Measurements from ENCODE around the gene C1orf159. TPM values are rescaled to one million over a fixed set of nuclear protein-coding genes. Genes with fewer than 3 reads are reported as not detected.

C1orf159 gene
- total and polyA plus RNA-seq, 2 of the 8 experiments (the other 6 are each of a cell fraction or from before 2014, with no cell fraction given), result 10.0 to 10.9 TPM

- TF ChIP-seq CHD7 (IDR thresholded peaks at IDR 0.05; ENCODE audit: insufficient replicate concordance, low read length) (no peak), KDM1A (IDR thresholded peaks at IDR 0.05; ENCODE audit: borderline replicate concordance, low read length) (no peak), JUN (IDR thresholded peaks at IDR 0.05; ENCODE audit: low read depth, low read length) (no peak), SIX5 (IDR thresholded peaks at IDR 0.05; ENCODE audit: low read depth, low read length) (no peak), SP4 (IDR thresholded peaks at IDR 0.05; ENCODE audit: low read length) (no peak), HDAC2 (IDR thresholded peaks at IDR 0.05; ENCODE audit: borderline replicate concordance in 1 of 2, low read depth in 2 of 2, low read length in 2 of 2) (no peak), KDM5A (IDR thresholded peaks at IDR 0.05; ENCODE audit: low read length) (no peak), CBX5 (IDR thresholded peaks at IDR 0.05; ENCODE audit: low read depth, low read length) (no peak), CREB1 (IDR thresholded peaks at IDR 0.05) (no peak), POLR2AphosphoS5 (IDR thresholded peaks at IDR 0.05; ENCODE audit: low read depth, low read length) (no peak), ZNF274 (IDR thresholded peaks at IDR 0.05; ENCODE audit: borderline replicate concordance, extremely low read depth, low read length) (no peak)
Measured at GRCh38 chr1:1092149-1092855, 23.6 kb downstream of the C1orf159 start (continued).

Data from H1 (cell line).